Activated CD4-positive, CD25-positive, alpha-beta regulatory T cell treated with anti-CD3 and anti-CD28 coated beads, Interleukin-2, amount 50 U/mL, for 72 hours (primary cell): ENCODE data around the gene PREX1.

Experiments
- DNase-seq: peaks from one replicate; pipeline ENCODE4 v3.0.0; 2021

PREX1 gene

GRCh38 chr20:48694381-48694865 lies 133.4 kb downstream of the PREX1 start:
- no peak for DNase-seq

- no peak for DNase-seq
Measured at GRCh38 chr20:48691523-48691922, 136.3 kb downstream of the PREX1 start.

GRCh38 chr20:48690888-48691287 lies 136.9 kb downstream of the PREX1 start:
- DNase-seq: no peak

- DNase-seq: no peak
Measured at GRCh38 chr20:48689874-48690571, 137.8 kb downstream of the PREX1 start.

- DNase-seq: no peak
Measured at GRCh38 chr20:48689388-48689787, 138.4 kb downstream of the PREX1 start.

- DNase-seq: no peak
Measured at GRCh38 chr20:48688579-48688978, 139.2 kb downstream of the PREX1 start.

GRCh38 chr20:48687117-48687800 lies 140.5 kb downstream of the PREX1 start:
- DNase-seq: no peak

- no peak for DNase-seq
Measured at GRCh38 chr20:48686238-48687116, 141.3 kb downstream of the PREX1 start.

- no peak for DNase-seq
Measured at GRCh38 chr20:48685300-48685699, 142.5 kb downstream of the PREX1 start.

GRCh38 chr20:48684501-48685041 lies 143.2 kb downstream of the PREX1 start:
- no peak for DNase-seq

GRCh38 chr20:48683467-48684175 lies 144.2 kb downstream of the PREX1 start:
- DNase-seq: no peak

GRCh38 chr20:48682529-48683363 lies 145.1 kb downstream of the PREX1 start:
- no peak for DNase-seq

- no peak for DNase-seq
Measured at GRCh38 chr20:48681873-48682426, 145.8 kb downstream of the PREX1 start.

- no peak for DNase-seq
Measured at GRCh38 chr20:48681201-48681872, 146.5 kb downstream of the PREX1 start.

- no peak for DNase-seq
Measured at GRCh38 chr20:48680650-48681049, 147.1 kb downstream of the PREX1 start.

GRCh38 chr20:48679599-48679998 lies 148.2 kb downstream of the PREX1 start:
- no peak for DNase-seq

- DNase-seq: no peak
Measured at GRCh38 chr20:48679011-48679410, 148.8 kb downstream of the PREX1 start.

GRCh38 chr20:48678421-48678820 lies 149.4 kb downstream of the PREX1 start:
- DNase-seq: no peak

GRCh38 chr20:48676795-48677460 lies 150.9 kb downstream of the PREX1 start:
- no peak for DNase-seq

- no peak for DNase-seq
Measured at GRCh38 chr20:48676125-48676524, 151.7 kb downstream of the PREX1 start.
